ENCODE measurements around the gene SNRK. TPM values are rescaled to one million over a fixed set of nuclear protein-coding genes. Genes with fewer than 3 reads are reported as not detected.
A peak's percentile ranks its signal among the peaks of the same experiment; 100 is the strongest.

SNRK gene
- total and polyA plus RNA-seq, 2 donors (not counting 3 experiments of a cell fraction or from before 2014, with no cell fraction given) = 43.3 to 99.9 TPM

GRCh38 chr3:43244694-43245093, 41.6 kb upstream of the SNRK start:
- no peaks in the 10 kb centered on the region for H3K9me3 ChIP-seq (replicated peaks; ENCODE audit: control insufficient read depth, insufficient read depth, low read length)
- CTCF ChIA-PET = interaction anchor here (1.6 to 2.2 kb wide), 2 partner anchors 21 to 82 kb away, joined by 5 to 13 read pairs; no protein-coding TSS in a partner anchor
- H3K4me2 ChIP-seq (ENCODE audit: insufficient read depth, low read length) = no peak overlapping the region
- H2AFZ ChIP-seq (ENCODE audit: low read depth, low read length) = no peak overlapping the region
- no peaks in the 10 kb centered on the region for H3K36me3 ChIP-seq (ENCODE audit: control insufficient read depth in 2 of 2, extremely low read depth in 1 of 2, insufficient read depth in 2 of 2, low read length in 2 of 2)
- peak overlapping the region; percentile 5 for H3K27ac ChIP-seq (ENCODE audit: insufficient read depth, low read depth, low read length)
- no TSS peak for BruUV-seq (replicated peaks)
- peaks cover 47% of the 10 kb centered on the region for H3K4me1 ChIP-seq (ENCODE audit: control insufficient read depth, extremely low read depth, insufficient read depth, low read length)
- intact Hi-C loops (cut with micrococcal nuclease) (no loop called here), dilution Hi-C loops (cut with MboI; ENCODE audit: extremely low pct_ligation_motif_present, low sequenced_read_pairs) (no loop called here)
- no peak overlapping the region for H3K4me3 ChIP-seq (replicated peaks in 1 of 3; ENCODE audit: insufficient read depth in 1 of 3, low read depth in 1 of 3, low read length in 3 of 3)
- POLR2A ChIA-PET = no interaction called here
- no peaks in the 10 kb centered on the region for H3K79me2 ChIP-seq (ENCODE audit: control insufficient read depth, insufficient read depth, low read length)
- H3K9me1 ChIP-seq (replicated peaks; ENCODE audit: control insufficient read depth, extremely low read depth, insufficient read depth, low read length) = no peaks in the 10 kb centered on the region
- H4K20me1 ChIP-seq (replicated peaks; ENCODE audit: control insufficient read depth, extremely low read depth, insufficient read depth, low read length) = no peaks in the 10 kb centered on the region
- TF ChIP-seq MYC (IDR thresholded peaks at IDR 0.05; ENCODE audit: low read depth, low read length) = no peak
- no peak for TF ChIP-seq GATA2 (IDR thresholded peaks at IDR 0.05; ENCODE audit: insufficient read depth, insufficient read length, low read depth, low read length)
- TF ChIP-seq FOS (IDR thresholded peaks at IDR 0.05; ENCODE audit: borderline replicate concordance, insufficient read depth, low read length) = no peak
- TF ChIP-seq, protein P1, sequence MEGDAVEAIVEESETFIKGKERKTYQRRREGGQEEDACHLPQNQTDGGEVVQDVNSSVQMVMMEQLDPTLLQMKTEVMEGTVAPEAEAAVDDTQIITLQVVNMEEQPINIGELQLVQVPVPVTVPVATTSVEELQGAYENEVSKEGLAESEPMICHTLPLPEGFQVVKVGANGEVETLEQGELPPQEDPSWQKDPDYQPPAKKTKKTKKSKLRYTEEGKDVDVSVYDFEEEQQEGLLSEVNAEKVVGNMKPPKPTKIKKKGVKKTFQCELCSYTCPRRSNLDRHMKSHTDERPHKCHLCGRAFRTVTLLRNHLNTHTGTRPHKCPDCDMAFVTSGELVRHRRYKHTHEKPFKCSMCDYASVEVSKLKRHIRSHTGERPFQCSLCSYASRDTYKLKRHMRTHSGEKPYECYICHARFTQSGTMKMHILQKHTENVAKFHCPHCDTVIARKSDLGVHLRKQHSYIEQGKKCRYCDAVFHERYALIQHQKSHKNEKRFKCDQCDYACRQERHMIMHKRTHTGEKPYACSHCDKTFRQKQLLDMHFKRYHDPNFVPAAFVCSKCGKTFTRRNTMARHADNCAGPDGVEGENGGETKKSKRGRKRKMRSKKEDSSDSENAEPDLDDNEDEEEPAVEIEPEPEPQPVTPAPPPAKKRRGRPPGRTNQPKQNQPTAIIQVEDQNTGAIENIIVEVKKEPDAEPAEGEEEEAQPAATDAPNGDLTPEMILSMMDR (IDR thresholded peaks at IDR 0.05; ENCODE audit: extremely low read depth in 1 of 2, insufficient read depth in 1 of 2, low read depth in 1 of 2, low read length in 2 of 2) = no peak
- no peak for FAIRE-seq
- H3K9ac ChIP-seq (replicated peaks; ENCODE audit: extremely low read depth, insufficient read depth, low read length) = no peak overlapping the region
- no peaks in the 10 kb centered on the region for H3K27me3 ChIP-seq (ENCODE audit: control insufficient read depth in 2 of 2, insufficient read depth in 2 of 2, low read length in 2 of 2)
- DNase-seq (ENCODE audit: low read depth, low spot score) = no peak

DNA sequence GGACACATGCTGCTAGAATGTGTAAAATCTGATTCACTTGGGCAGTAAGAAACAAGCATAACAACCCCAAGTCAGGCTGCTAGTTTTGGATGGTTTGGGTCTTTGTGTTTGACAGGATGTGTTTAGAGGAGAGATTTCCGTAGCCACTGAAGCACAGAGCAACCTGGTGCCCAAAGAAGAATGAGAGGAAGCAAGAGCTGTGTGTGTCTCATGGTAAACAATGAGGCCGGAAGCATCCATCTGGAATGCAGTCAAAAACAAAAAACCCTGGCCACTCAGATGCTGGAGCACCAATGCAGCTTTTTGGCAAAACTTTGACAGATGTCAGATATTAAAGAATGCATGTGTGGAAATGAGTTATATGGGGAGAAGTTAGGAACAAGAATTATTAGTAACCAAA, 39.4 kb upstream of the SNRK start:
- POLR2A ChIA-PET = interaction anchor here (1.0 to 2.3 kb wide), 3 partner anchors 39 to 61 kb away, joined by 3 to 10 read pairs (median 8); partner anchors contain the start of gene SNRK
- Histone ChIP-seq H3K4me1 (ENCODE audit: control insufficient read depth, extremely low read depth, insufficient read depth, low read length) (peaks cover 47% of the 10 kb centered on the region), H3K27ac (ENCODE audit: insufficient read depth, low read depth, low read length) (peak overlapping the region; percentile 99), H4K20me1 (replicated peaks; ENCODE audit: control insufficient read depth, extremely low read depth, insufficient read depth, low read length) (no peaks in the 10 kb centered on the region), H3K79me2 (ENCODE audit: control insufficient read depth, insufficient read depth, low read length) (no peaks in the 10 kb centered on the region), H3K27me3 (ENCODE audit: control insufficient read depth in 2 of 2, insufficient read depth in 2 of 2, low read length in 2 of 2) (no peaks in the 10 kb centered on the region), H3K9me3 (replicated peaks; ENCODE audit: control insufficient read depth, insufficient read depth, low read length) (no peaks in the 10 kb centered on the region), H3K36me3 (ENCODE audit: control insufficient read depth in 2 of 2, extremely low read depth in 1 of 2, insufficient read depth in 2 of 2, low read length in 2 of 2) (no peaks in the 10 kb centered on the region), H3K9ac (replicated peaks; ENCODE audit: extremely low read depth, insufficient read depth, low read length) (peak overlapping the region; percentile 83), H2AFZ (ENCODE audit: low read depth, low read length) (no peak overlapping the region), H3K4me3 (replicated peaks in 1 of 3; ENCODE audit: insufficient read depth in 1 of 3, low read depth in 1 of 3, low read length in 3 of 3) (no peak overlapping the region), H3K4me2 (ENCODE audit: insufficient read depth, low read length) (peak overlapping the region; percentile 62), H3K9me1 (replicated peaks; ENCODE audit: control insufficient read depth, extremely low read depth, insufficient read depth, low read length) (no peaks in the 10 kb centered on the region)
- intact Hi-C loops (cut with micrococcal nuclease) = loop anchor here (1.0 to 2.0 kb wide), 8 partner anchors 23 to 385 kb away; partner anchors contain the start of gene SNRK
- BruUV-seq (replicated peaks) = no TSS peak
- peak; percentile 97 for DNase-seq (ENCODE audit: low read depth, low spot score)
- CTCF ChIA-PET = interaction anchor here (0.7 to 3.0 kb wide), 14 partner anchors 11 to 85 kb away, joined by 3 to 25 read pairs (median 4); partner anchors contain the start of gene SNRK
- no peak for TF ChIP-seq EZH2 (IDR thresholded peaks at IDR 0.05; ENCODE audit: borderline replicate concordance, low read depth, low read length, severe bottlenecking)
- TF ChIP-seq, protein P1 (IDR thresholded peaks at IDR 0.05; ENCODE audit: extremely low read depth in 1 of 2, insufficient read depth in 1 of 2, low read depth in 1 of 2, low read length in 2 of 2) = no peak
- peak; percentile 55 for TF ChIP-seq POLR2A (IDR thresholded peaks at IDR 0.05; ENCODE audit: low read depth, low read length)
- TF ChIP-seq POLR2AphosphoS5 (IDR thresholded peaks at IDR 0.05; ENCODE audit: insufficient read depth, low read depth, low read length) = peak; percentile 79
- TF ChIP-seq MYC (IDR thresholded peaks at IDR 0.05; ENCODE audit: low read depth, low read length) = no peak
- TF ChIP-seq JUN (IDR thresholded peaks at IDR 0.05; ENCODE audit: borderline replicate concordance, insufficient read depth, insufficient read length, low read depth) = peak; percentile 71
- no peak for TF ChIP-seq MAX (IDR thresholded peaks at IDR 0.05; ENCODE audit: insufficient read depth, insufficient read length)
- peak; percentile 71 for TF ChIP-seq GATA2 (IDR thresholded peaks at IDR 0.05; ENCODE audit: insufficient read depth, insufficient read length, low read depth, low read length)
- TF ChIP-seq FOS (IDR thresholded peaks at IDR 0.05; ENCODE audit: borderline replicate concordance, insufficient read depth, low read length) = peak; percentile 63
- dilution Hi-C loops (cut with MboI; ENCODE audit: extremely low pct_ligation_motif_present, low sequenced_read_pairs) = no loop called here
- peak; percentile 99 for FAIRE-seq

All from endothelial cell of umbilical vein (primary cell).